OCI-LY1 (cell line): ENCODE results near the gene IQCN.

Experiments used
- H2AFZ ChIP-seq: fragments of 200-600 bp; sonication (generic), shearing (Covaris generic); 2 replicates; pipeline ENCODE4 v1.6.0; 2014; ENCODE audit warnings: antibody characterized with exemption, mild to moderate bottlenecking, low read length
- H3F3A ChIP-seq: fragments of 200-600 bp; sonication (generic), shearing (Covaris generic); 2 replicates; pipeline ENCODE4 v1.6.0; 2014; ENCODE audit warnings: mild to moderate bottlenecking, antibody characterized with exemption, low read length, moderate library complexity; ENCODE audit not compliant: insufficient read depth
- H3K27ac ChIP-seq: fragments of 200-600 bp; sonication (generic); 2 replicates; pipeline ENCODE4 v1.5.1; 2014; ENCODE audit warnings: low read length, mixed run types, mild to moderate bottlenecking, low read depth; ENCODE audit not compliant: poor library complexity, severe bottlenecking
- H3K27me3 ChIP-seq: fragments of 200-600 bp; sonication (generic); 2 replicates; pipeline ENCODE4 v1.6.0; 2014; ENCODE audit warnings: antibody characterized with exemption, mild to moderate bottlenecking, low read length, moderate library complexity; ENCODE audit not compliant: insufficient read depth
- H3K36me3 ChIP-seq: fragments of 200-600 bp; sonication (generic); 2 replicates; pipeline ENCODE4 v1.6.1; 2014; ENCODE audit warnings: mild to moderate bottlenecking, antibody characterized with exemption, low read length, moderate library complexity, mixed read lengths; ENCODE audit not compliant: insufficient read depth
- H3K4me1 ChIP-seq: fragments of 200-600 bp; sonication (generic); 2 replicates; pipeline ENCODE4 v1.5.1; 2014; ENCODE audit warnings: mild to moderate bottlenecking, low read length, moderate library complexity; ENCODE audit not compliant: insufficient read depth, severe bottlenecking
- H3K4me2 ChIP-seq: fragments of 200-600 bp; sonication (generic), shearing (Covaris generic); 2 replicates; pipeline ENCODE4 v1.6.1; 2014; ENCODE audit warnings: low read length
- H3K4me3 ChIP-seq: fragments of 200-600 bp; sonication (generic); 2 replicates; pipeline ENCODE4 v1.5.1; 2014; ENCODE audit warnings: low read length, low read depth, mild to moderate bottlenecking, mixed read lengths; ENCODE audit not compliant: poor library complexity, severe bottlenecking
- H3K79me2 ChIP-seq: fragments of 200-600 bp; shearing (Covaris generic); 2 replicates; pipeline ENCODE4 v1.6.1; 2016; ENCODE audit warnings: mixed run types, low read length, mixed read lengths; ENCODE audit not compliant: insufficient read depth
- H3K9ac ChIP-seq: fragments of 200-600 bp; sonication (generic), shearing (Covaris generic); 2 replicates; pipeline ENCODE4 v1.6.1; 2014; ENCODE audit warnings: mild to moderate bottlenecking, low read length, mixed read lengths
- H3K9me2 ChIP-seq: fragments of 200-600 bp; sonication (generic), shearing (Covaris generic); 2 replicates; pipeline ENCODE4 v1.6.1; 2014; ENCODE audit warnings: low read depth, mild to moderate bottlenecking, low read length, mixed read lengths
- H3K9me3 ChIP-seq: fragments of 200-600 bp; shearing (Covaris generic); 2 replicates; pipeline ENCODE4 v1.6.1; 2014; ENCODE audit warnings: low read length, mixed read lengths
- H4K20me1 ChIP-seq: fragments of 200-600 bp; sonication (generic), shearing (Covaris generic); 2 replicates; pipeline ENCODE4 v1.6.0; 2016; ENCODE audit warnings: mild to moderate bottlenecking, low read length; ENCODE audit not compliant: insufficient read depth
- CTCF ChIP-seq: fragments of 200-600 bp; sonication (generic), shearing (Covaris generic); IDR thresholded peaks from 2 replicates; pipeline ENCODE4 v1.5.1; 2017; ENCODE audit warnings: mild to moderate bottlenecking, antibody characterized with exemption, low read length, moderate library complexity, mixed read lengths
- EZH2 ChIP-seq: fragments of 200-600 bp; sonication (generic), shearing (Covaris generic); IDR thresholded peaks from 2 replicates; pipeline ENCODE4 v1.8.0; 2017; ENCODE audit warnings: borderline replicate concordance, mixed run types, mild to moderate bottlenecking, antibody characterized with exemption, low read length, moderate library complexity, mixed read lengths

The IQCN gene

GRCh38 chr19:18322318-18322758 is 48.1 kb upstream of the IQCN start:
- Histone ChIP-seq H3K4me1 (peaks cover 37% of the 10 kb centered on the region), H3K79me2 (peaks cover 13% of the 10 kb centered on the region), H3K4me2 (peak overlapping the region; percentile 98), H3K9ac (peak overlapping the region; percentile 88), H3K27me3 (no peaks in the 10 kb centered on the region), H3K9me2 (no peaks in the 10 kb centered on the region), H3K4me3 (peak overlapping the region; percentile 90), H3K9me3 (no peaks in the 10 kb centered on the region), H3K27ac (peak overlapping the region; percentile 67), H4K20me1 (no peaks in the 10 kb centered on the region), H2AFZ (no peak overlapping the region), H3F3A (0 out of 2 replicates have a peak, but pooled peaks cover 5% of the 10 kb centered on the region), H3K36me3 (peaks cover 19% of the 10 kb centered on the region; the same call in 1 of the 2 replicates)
- TF ChIP-seq CTCF (peak; percentile 47), EZH2 (no peak)

GRCh38 chr19:18321734-18322102 is 47.5 kb upstream of the IQCN start:
- Histone ChIP-seq H3K27me3 (no peaks in the 10 kb centered on the region), H3F3A (0 out of 2 replicates have a peak, but pooled peaks cover 5% of the 10 kb centered on the region), H3K4me1 (peaks cover 40% of the 10 kb centered on the region), H3K9ac (peak overlapping the region; percentile 88), H3K27ac (peak overlapping the region; percentile 67), H3K79me2 (peaks cover 13% of the 10 kb centered on the region), H2AFZ (no peak overlapping the region), H3K36me3 (peaks cover 19% of the 10 kb centered on the region; the same call in 1 of the 2 replicates), H3K9me2 (no peaks in the 10 kb centered on the region), H3K4me2 (peak overlapping the region; percentile 98), H3K9me3 (no peaks in the 10 kb centered on the region), H4K20me1 (no peaks in the 10 kb centered on the region), H3K4me3 (peak overlapping the region; percentile 90)
- TF ChIP-seq EZH2 (no peak), CTCF (no peak)

GRCh38 chr19:18320865-18321733 is 46.8 kb upstream of the IQCN start:
- H3K36me3 ChIP-seq: peaks cover 19% of the 10 kb centered on the region; the same call in 1 of the 2 replicates
- peak overlapping the region; percentile 90 for H3K4me3 ChIP-seq
- peak overlapping the region; percentile 98 for H3K4me2 ChIP-seq
- H3K4me1 ChIP-seq: peaks cover 46% of the 10 kb centered on the region
- peak overlapping the region; percentile 67 for H3K27ac ChIP-seq
- H4K20me1 ChIP-seq: no peaks in the 10 kb centered on the region
- H3K27me3 ChIP-seq: no peaks in the 10 kb centered on the region
- H3K9ac ChIP-seq: peak overlapping the region; percentile 88
- H3F3A ChIP-seq: 0 out of 2 replicates have a peak, but pooled peaks cover 5% of the 10 kb centered on the region
- no peak for TF ChIP-seq CTCF
- no peak for TF ChIP-seq EZH2
- H2AFZ ChIP-seq: no peak overlapping the region
- no peaks in the 10 kb centered on the region for H3K9me2 ChIP-seq
- H3K79me2 ChIP-seq: peaks cover 13% of the 10 kb centered on the region
- no peaks in the 10 kb centered on the region for H3K9me3 ChIP-seq
